SIG-M5 (cell line): Measurements from ENCODE around the gene ZFAND2B.
"Not testable (repeated sequence)": the region's sequence is repeated elsewhere in the genome, so short reads cannot be mapped to it uniquely, and the experiment has no call there.

ENCODE experiments used
- DNase-seq: peaks from one replicate; lab custom pipeline; 2025; lab: John Stamatoyannopoulos, UW

Gene ZFAND2B

DNA sequence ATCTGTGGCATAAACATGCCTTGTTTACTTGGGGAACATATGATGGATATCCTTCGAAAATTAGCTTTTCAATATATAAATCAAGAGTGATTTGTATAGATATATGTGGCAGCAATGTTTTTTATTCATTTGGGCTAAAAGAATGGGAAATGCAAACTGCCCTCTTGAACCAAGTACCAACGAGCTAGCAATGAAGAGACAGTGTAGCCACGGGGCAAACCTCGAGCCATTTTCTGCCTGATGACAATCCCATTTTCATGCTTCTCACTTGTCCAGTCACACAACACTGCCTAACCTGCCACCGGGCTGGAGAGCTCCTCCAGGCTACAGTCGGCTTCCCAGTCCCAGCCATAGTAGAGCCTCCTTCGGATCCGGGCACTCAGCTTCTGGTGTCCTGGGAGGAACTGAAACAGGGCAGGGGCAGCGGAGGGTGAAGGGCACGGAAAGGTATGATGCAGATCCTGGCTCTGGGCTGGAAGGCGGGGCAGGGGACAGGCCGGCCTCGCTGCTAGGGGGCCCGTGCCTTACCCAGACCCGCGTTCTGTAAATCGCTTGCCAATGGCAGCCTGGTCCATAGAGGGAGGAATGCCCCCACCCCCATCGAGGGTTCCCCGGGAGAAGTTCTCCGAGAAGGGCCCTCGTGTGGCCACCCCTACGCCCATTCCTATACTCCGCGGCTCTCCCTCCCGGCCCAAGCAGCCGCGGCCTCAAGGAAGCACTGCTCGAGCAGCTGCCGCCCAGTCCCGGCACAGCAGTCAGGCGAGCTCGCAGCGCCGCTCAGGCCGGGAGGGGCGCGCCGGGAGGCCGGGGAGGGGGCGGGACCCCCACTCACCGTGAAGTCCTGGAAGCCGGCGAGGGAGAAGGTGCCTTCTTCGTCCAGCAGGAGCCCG lies 30.4 kb upstream of the ZFAND2B start:
- DNase-seq, result no peak

- DNase-seq, result peak; percentile 47
Measured at GRCh38 chr2:219176818-219177551, 29.6 kb upstream of the ZFAND2B start, which contains the start of gene CNPPD1. CNPPD1 (minus strand) TSS chr2:219176925; CDS start chr2:219176828, 97 bp downstream.

DNA sequence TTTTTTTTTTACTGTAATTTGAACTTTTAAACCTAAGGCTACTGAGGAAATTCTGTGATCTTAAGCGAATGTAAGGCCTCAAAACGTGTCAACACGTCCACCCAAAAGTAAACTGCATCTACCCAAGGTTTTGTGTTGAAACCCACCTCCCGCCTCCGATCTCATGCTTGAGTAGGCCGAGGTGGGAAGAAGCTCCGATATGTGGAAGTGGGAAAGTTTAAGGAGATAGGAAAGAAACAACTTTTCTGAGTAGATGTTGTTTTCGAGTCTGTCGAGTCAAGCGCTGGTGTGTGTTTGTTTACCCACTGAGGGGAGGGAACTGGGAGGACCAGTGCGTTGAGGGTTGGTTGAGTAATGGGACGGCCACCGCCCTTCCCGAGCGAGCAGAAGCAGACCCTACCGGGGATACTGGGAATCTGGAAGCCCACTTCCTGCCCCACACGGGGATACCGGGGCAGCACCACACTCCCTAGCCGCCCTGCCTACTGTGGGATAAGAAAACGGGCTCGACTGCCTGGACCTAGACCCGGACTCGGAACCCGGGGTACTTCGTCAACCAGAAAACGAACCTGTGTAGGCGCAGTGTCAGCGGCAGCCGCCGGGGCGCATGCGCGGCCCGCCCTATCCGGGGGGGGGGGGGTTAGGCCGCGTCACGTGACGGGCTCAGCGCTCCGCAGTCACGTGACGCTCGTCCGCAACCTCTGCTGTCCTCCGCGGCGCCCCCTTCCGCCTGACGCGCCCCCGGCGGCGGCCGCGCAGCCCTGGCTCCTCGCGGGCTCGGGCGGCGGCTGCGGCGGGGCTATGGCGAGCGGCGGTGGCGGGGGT lies 28.8 kb upstream of the ZFAND2B start, which contains the start of gene RETREG2:
RETREG2 (plus strand) TSS at position 724 of the 825 bp plus-strand sequence; CDS start at position 802, 78 bp downstream.
- DNase-seq, result peak; percentile 27

GRCh38 chr2:219178377-219179175 lies 28.0 kb upstream of the ZFAND2B start:
- no peak for DNase-seq

GRCh38 chr2:219179601-219180465 lies 26.7 kb upstream of the ZFAND2B start:
- no peak for DNase-seq

- DNase-seq, result no peak
Measured at GRCh38 chr2:219180961-219181360, 25.6 kb upstream of the ZFAND2B start.

GRCh38 chr2:219181531-219181930 lies 25.1 kb upstream of the ZFAND2B start:
- no peak for DNase-seq

DNA sequence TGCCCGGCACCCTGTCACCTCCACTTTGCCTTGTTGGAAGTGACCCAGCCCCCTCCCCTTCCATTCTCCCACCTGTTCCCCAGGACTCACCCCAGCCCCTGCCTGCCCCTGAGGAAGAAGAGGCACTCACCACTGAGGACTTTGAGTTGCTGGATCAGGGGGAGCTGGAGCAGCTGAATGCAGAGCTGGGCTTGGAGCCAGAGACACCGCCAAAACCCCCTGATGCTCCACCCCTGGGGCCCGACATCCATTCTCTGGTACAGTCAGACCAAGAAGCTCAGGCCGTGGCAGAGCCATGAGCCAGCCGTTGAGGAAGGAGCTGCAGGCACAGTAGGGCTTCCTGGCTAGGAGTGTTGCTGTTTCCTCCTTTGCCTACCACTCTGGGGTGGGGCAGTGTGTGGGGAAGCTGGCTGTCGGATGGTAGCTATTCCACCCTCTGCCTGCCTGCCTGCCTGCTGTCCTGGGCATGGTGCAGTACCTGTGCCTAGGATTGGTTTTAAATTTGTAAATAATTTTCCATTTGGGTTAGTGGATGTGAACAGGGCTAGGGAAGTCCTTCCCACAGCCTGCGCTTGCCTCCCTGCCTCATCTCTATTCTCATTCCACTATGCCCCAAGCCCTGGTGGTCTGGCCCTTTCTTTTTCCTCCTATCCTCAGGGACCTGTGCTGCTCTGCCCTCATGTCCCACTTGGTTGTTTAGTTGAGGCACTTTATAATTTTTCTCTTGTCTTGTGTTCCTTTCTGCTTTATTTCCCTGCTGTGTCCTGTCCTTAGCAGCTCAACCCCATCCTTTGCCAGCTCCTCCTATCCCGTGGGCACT lies 24.0 kb upstream of the ZFAND2B start:
- DNase-seq, result no peak

DNA sequence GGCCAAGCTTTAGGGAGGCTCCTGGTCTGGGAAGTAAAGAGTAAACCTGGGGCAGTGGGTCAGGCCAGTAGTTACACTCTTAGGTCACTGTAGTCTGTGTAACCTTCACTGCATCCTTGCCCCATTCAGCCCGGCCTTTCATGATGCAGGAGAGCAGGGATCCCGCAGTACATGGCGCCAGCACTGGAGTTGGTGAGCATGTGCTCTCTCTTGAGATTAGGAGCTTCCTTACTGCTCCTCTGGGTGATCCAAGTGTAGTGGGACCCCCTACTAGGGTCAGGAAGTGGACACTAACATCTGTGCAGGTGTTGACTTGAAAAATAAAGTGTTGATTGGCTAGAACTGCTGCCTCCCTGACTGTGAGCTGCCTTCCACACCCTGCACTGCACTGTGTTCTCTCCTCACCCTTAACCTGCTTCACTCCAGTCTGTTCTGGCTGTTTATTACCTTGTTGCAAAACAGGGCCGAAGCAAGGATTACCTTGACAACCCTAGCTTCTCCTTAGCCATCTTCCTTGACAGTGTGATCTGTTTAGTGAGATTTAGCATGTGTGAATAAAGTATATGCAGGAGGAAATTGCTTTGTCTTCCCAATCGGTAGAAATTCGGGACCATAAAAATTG lies 23.3 kb upstream of the ZFAND2B start:
- DNase-seq, result no peak

GRCh38 chr2:219184121-219184520 lies 22.5 kb upstream of the ZFAND2B start:
- no peak for DNase-seq

- no peak for DNase-seq
Measured at GRCh38 chr2:219186754-219187456, 19.7 kb upstream of the ZFAND2B start.

- no peak for DNase-seq
Measured at GRCh38 chr2:219197388-219197787, 9.2 kb upstream of the ZFAND2B start.

DNA sequence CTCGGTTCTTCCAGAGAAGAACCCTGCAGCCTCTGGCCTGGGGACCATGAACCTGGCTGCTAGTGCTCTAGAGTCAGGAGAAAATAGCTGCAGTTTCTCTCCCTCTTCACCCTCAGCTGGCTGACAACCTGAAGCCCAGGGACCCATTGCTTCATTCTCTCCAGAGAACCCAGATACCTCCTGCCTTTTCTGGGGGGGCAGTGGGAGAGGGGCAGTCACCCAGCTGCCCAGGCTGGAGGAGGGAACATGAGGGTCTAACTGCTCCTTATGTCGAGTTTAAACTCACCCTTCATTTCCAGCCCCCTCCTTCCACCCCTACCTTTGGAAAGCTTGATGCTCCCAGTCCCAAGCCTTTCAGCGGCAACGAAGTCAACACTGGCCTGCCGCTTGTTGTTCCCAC lies 7.6 kb upstream of the ZFAND2B start:
- DNase-seq, result no peak

GRCh38 chr2:219199470-219200211 lies 6.9 kb upstream of the ZFAND2B start:
- DNase-seq, result no peak

GRCh38 chr2:219200502-219201326 lies 5.9 kb upstream of the ZFAND2B start:
- not testable (repeated sequence) for DNase-seq

DNA sequence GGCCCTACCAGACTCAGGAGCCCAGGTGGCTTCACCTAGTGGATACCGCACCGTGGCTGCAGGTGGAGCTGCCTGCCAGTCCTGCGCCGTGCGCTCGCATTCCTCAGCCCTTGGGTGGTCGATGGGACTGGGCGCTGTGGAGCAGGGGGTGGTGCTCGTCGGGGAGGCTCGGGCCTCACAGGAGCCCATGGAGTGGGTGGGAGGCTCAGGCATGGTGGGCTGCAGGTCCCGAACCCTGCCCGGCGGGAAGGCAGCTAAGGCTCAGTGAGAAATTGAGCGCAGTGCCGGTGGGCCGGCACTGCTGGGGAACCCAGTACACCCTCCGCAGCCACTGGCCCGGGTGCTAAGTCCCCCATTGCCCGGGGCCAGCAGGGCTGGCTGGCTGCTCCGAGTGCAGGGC lies 5.3 kb upstream of the ZFAND2B start:
- not testable (repeated sequence) for DNase-seq
